ENCODE data around the gene CACNB4.

DNA sequence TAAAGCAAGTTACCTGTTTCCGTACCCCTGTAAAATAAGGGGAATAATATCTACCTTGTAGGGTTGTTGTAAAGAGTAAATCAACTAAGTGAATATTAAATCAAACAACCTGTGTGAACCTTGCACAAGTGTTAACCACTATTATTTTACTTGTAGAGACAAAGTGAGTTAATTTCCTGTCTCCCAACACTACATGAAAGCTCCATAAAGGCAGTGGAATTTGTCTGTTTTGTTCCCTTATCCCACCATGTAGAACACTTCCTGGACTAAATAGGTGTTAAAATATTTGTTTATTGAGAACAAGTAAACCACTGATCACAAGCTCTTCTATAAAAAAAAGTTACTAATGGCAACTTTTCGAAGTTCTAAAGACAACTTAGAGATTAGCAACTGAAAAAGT, 274.0 kb downstream of the CACNB4 start:
- TF ChIP-seq, protein P1, sequence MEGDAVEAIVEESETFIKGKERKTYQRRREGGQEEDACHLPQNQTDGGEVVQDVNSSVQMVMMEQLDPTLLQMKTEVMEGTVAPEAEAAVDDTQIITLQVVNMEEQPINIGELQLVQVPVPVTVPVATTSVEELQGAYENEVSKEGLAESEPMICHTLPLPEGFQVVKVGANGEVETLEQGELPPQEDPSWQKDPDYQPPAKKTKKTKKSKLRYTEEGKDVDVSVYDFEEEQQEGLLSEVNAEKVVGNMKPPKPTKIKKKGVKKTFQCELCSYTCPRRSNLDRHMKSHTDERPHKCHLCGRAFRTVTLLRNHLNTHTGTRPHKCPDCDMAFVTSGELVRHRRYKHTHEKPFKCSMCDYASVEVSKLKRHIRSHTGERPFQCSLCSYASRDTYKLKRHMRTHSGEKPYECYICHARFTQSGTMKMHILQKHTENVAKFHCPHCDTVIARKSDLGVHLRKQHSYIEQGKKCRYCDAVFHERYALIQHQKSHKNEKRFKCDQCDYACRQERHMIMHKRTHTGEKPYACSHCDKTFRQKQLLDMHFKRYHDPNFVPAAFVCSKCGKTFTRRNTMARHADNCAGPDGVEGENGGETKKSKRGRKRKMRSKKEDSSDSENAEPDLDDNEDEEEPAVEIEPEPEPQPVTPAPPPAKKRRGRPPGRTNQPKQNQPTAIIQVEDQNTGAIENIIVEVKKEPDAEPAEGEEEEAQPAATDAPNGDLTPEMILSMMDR (conservative IDR thresholded peaks at IDR 0.05; ENCODE audit: low read length) = no peak
- no peak for TF ChIP-seq EZH2phosphoT487 (IDR thresholded peaks at IDR 0.05; ENCODE audit: borderline replicate concordance)

All from Loucy (cell line).